H54 (cell line): Measurements from ENCODE around the gene TGFBR3.

ENCODE experiments used
- DNase-seq: peaks from one replicate; pipeline ENCODE4 v3.0.0; 2011; ENCODE audit warnings: low spot score, mixed read lengths; ENCODE audit not compliant: insufficient read length
- FAIRE-seq: peaks from 3 replicates; lab custom pipeline; 2011; peaks lifted over from hg19 to GRCh38; lab: Jason Lieb, UNC
- POLR2A ChIP-seq: IDR thresholded peaks from 2 replicates; pipeline ENCODE4 v1.6.1; 2011; ENCODE audit warnings: low read depth, mild to moderate bottlenecking, low read length

Gene TGFBR3

GRCh38 chr1:91714867-91715381 lies 171.0 kb downstream of the TGFBR3 start:
- FAIRE-seq (no peak), DNase-seq (no peak)
- TF ChIP-seq POLR2A: no peak

- FAIRE-seq: no peak
- no peak for TF ChIP-seq POLR2A
These were observed 172.7 kb downstream of the TGFBR3 start for GRCh38 chr1:91712981-91713841.

GRCh38 chr1:91712393-91712792 lies 173.6 kb downstream of the TGFBR3 start:
- no peak for FAIRE-seq
- TF ChIP-seq POLR2A: no peak
- DNase-seq: no peak

More at GRCh38 chr1:91712981-91713841, 172.7 kb downstream of the TGFBR3 start:
- no peak for DNase-seq

GRCh38 chr1:91711504-91712247 lies 174.3 kb downstream of the TGFBR3 start:
- FAIRE-seq (no peak), DNase-seq (no peak)
- no peak for TF ChIP-seq POLR2A

GRCh38 chr1:91710261-91710660 lies 175.7 kb downstream of the TGFBR3 start:
- FAIRE-seq: no peak
- no peak for TF ChIP-seq POLR2A
- no peak for DNase-seq

GRCh38 chr1:91708691-91709090 lies 177.3 kb downstream of the TGFBR3 start:
- FAIRE-seq (no peak), DNase-seq (no peak)
- no peak for TF ChIP-seq POLR2A

GRCh38 chr1:91707890-91708218 lies 178.1 kb downstream of the TGFBR3 start:
- TF ChIP-seq POLR2A: no peak
- FAIRE-seq: no peak
- no peak for DNase-seq

GRCh38 chr1:91707114-91707889 lies 178.6 kb downstream of the TGFBR3 start:
- TF ChIP-seq POLR2A: no peak
- DNase-seq: no peak
- FAIRE-seq: no peak

GRCh38 chr1:91706140-91706957 lies 179.6 kb downstream of the TGFBR3 start:
- FAIRE-seq (no peak), DNase-seq (no peak)
- no peak for TF ChIP-seq POLR2A

GRCh38 chr1:91704746-91705145 lies 181.2 kb downstream of the TGFBR3 start:
- no peak for FAIRE-seq
- DNase-seq: no peak
- no peak for TF ChIP-seq POLR2A

GRCh38 chr1:91703095-91703494 lies 182.9 kb downstream of the TGFBR3 start:
- TF ChIP-seq POLR2A: no peak
- DNase-seq (no peak), FAIRE-seq (no peak)

GRCh38 chr1:91701472-91701869 lies 184.5 kb downstream of the TGFBR3 start:
- FAIRE-seq: no peak
- no peak for TF ChIP-seq POLR2A

More at GRCh38 chr1:91701472-91701869, 184.5 kb downstream of the TGFBR3 start:
- no peak for DNase-seq
